ENCODE results near the gene TMEM209.

TMEM209 gene

DNA sequence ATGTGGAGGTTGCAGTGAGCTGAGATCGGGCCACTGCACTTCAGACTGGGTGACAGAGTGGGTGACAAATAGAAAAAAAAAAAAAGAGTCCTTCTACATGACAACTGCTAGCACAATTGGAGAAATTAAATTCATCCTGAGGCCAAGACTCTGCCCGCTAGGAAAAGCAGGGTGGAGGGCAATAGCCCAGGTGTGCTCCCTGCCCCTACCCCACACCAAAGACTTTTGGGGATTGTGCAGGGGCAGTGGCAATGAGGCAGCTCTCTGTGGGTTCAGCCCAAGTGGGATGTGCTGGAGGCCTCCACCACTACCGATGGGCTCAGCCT, 61.3 kb downstream of the TMEM209 start:
- Histone ChIP-seq H3K4me1 (peaks cover 10% of the 10 kb centered on the region), H3K27me3 (no peaks in the 10 kb centered on the region), H3K4me3 (ENCODE audit: low read depth, low read length) (no peak overlapping the region), H3K9me3 (no peaks in the 10 kb centered on the region), H3K36me3 (peaks cover 3% of the 10 kb centered on the region; the same call in 1 of the 2 replicates)
- TF ChIP-seq, protein P1, sequence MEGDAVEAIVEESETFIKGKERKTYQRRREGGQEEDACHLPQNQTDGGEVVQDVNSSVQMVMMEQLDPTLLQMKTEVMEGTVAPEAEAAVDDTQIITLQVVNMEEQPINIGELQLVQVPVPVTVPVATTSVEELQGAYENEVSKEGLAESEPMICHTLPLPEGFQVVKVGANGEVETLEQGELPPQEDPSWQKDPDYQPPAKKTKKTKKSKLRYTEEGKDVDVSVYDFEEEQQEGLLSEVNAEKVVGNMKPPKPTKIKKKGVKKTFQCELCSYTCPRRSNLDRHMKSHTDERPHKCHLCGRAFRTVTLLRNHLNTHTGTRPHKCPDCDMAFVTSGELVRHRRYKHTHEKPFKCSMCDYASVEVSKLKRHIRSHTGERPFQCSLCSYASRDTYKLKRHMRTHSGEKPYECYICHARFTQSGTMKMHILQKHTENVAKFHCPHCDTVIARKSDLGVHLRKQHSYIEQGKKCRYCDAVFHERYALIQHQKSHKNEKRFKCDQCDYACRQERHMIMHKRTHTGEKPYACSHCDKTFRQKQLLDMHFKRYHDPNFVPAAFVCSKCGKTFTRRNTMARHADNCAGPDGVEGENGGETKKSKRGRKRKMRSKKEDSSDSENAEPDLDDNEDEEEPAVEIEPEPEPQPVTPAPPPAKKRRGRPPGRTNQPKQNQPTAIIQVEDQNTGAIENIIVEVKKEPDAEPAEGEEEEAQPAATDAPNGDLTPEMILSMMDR (IDR thresholded peaks at IDR 0.05; ENCODE audit: low read depth, low read length) = no peak
- no peak for DNase-seq

DNA sequence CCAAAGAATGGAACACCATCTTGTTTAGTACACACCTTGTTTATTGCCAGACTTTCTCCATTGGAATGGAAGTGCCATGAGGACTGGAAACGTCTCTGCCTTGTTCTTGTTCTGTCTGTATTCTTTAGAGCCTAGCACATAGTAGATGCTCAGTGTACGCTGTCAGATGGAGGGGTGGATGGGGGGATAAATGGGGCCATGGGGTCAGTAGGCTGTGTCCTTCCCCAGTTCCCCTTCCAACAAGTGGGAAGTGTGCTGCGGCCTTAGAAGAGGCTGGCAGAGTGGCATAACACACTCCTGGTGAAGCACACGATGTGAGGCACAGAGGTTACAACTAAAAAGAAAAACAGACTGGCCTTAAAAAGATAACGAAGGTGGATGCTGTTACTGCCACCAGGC, 61.9 kb downstream of the TMEM209 start:
- H3K27me3 ChIP-seq = no peaks in the 10 kb centered on the region

DNA sequence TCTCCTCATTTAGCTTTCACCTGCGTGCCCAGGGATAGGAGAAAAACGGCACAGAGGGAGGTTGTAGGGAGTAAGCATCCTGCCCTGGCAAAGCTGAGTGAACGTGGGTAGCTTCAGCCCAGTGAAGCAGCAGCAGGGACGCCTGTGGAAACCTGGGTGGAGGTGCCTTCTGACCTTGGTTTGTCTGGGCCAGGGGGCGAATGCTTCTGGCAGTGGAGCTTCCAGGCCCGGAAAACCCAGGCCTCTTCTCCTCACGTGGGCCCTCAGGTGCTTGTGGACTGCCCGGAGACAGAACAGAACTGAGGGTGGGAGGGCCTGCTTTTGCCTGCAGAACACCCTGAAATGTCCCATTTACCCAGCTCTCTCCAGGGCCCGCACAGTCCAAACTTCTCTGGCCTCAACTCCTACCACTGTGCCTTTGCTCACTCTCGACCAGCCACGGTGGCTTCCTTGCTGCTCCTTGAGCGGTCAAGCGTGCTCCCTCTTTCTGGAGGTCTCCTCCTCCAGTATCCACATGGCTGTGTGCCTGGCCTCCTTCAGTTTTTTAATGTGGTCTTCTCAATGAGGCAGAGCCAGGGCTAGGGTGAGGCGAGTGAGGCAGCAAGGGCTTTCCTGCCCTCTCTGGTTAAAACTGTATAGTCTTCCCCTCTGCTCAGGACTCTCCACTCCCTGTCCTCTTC, 62.4 kb downstream of the TMEM209 start:
- no peaks in the 10 kb centered on the region for H3K27me3 ChIP-seq

More for the DNA sequence above, 61.9 kb downstream of the TMEM209 start:
- Histone ChIP-seq H3K4me3 (ENCODE audit: low read depth, low read length) (no peak overlapping the region), H3K4me1 (peaks cover 10% of the 10 kb centered on the region), H3K9me3 (no peaks in the 10 kb centered on the region), H3K36me3 (peaks cover 3% of the 10 kb centered on the region; the same call in 1 of the 2 replicates)
- no peak for DNase-seq
- TF ChIP-seq, protein P1 (IDR thresholded peaks at IDR 0.05; ENCODE audit: low read depth, low read length) = no peak

DNA sequence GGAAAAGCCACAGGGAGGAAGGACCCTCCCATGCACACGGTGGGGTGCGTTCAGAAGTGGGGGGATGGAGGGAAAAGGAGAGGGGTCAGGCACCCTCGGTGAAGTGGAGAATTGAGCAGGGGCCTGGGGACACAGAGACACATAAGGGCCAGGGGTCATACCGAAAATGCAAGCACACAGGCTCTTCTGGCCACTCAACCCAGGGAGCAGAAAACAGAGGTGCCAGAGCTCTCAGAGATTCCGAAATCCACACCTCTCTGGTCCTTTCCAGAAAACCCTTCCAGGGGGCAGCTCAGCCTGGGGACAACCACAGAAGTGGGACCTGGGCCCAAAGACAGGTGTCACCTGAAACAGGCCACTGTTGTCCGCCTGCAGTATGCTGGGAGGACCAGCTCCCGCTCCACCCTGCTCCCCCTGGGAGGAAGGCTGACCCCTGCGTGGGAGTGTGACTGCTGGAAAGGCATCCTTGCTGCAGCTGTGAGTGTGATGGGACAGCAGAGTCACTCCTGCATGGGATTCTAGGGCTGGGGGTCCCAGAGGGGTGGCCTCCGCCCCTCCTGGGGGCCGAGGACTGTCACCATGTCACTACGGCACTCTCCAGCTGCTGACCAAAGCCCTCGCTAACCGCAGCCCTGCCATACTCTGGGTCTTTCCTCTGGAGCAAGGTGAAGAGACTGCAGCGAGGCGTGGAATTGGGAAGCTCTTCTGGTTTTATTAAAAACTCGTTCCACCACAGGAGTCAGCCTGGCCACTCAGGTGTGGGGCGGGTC, 63.1 kb downstream of the TMEM209 start:
- Histone ChIP-seq H3K27me3 (no peaks in the 10 kb centered on the region), H3K9me3 (no peaks in the 10 kb centered on the region), H3K4me3 (ENCODE audit: low read depth, low read length) (peak overlapping the region; percentile 35), H3K36me3 (peaks cover 6% of the 10 kb centered on the region), H3K4me1 (peaks cover 10% of the 10 kb centered on the region)
- DNase-seq = no peak
- TF ChIP-seq, protein P1 (IDR thresholded peaks at IDR 0.05; ENCODE audit: low read depth, low read length) = no peak

More for the DNA sequence above, 62.4 kb downstream of the TMEM209 start:
- no peaks in the 10 kb centered on the region for H3K9me3 ChIP-seq
- H3K36me3 ChIP-seq = peaks cover 3% of the 10 kb centered on the region
- H3K4me3 ChIP-seq (ENCODE audit: low read depth, low read length) = no peak overlapping the region
- TF ChIP-seq, protein P1 (IDR thresholded peaks at IDR 0.05; ENCODE audit: low read depth, low read length) = no peak
- H3K4me1 ChIP-seq = peaks cover 10% of the 10 kb centered on the region
- DNase-seq = no peak

DNA sequence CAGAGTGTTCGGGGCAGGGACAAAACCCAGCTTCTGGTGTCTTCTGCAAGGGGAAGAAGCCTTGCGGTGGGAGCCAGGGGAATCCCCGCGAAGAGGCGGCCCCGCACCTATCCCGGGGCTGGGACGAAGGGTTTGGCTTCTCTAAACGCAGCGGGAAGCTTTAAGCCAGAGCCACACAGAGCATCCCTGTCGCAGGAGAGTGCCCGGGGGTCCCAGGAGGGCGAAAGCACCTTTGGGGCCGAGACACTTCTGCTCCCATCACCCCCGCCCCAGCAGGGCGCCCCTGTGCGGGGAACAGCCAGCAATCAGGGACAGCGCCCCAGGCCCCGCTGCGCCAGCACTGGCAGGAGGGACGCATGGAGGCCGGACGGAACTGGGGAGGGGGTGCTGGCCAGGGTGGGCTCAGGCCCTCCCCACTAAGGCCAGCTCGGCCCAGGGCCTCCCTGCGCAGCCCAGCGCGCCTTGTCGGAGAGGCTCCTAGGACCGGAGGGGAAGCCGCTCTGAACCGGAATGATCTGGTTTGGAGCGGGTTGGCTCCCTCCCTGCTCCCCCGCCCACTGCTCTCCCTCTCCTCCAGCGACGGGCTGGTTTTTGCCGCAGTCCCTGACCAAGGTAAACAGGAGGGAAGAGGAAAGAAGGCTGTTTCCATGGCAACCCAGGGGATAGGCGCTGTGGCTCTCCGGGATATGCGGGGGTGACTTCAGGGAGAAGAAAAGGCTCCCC, 63.9 kb downstream of the TMEM209 start:
- Histone ChIP-seq H3K9me3 (no peaks in the 10 kb centered on the region), H3K27me3 (no peaks in the 10 kb centered on the region), H3K36me3 (peaks cover 7% of the 10 kb centered on the region), H3K4me1 (peaks cover 10% of the 10 kb centered on the region), H3K4me3 (ENCODE audit: low read depth, low read length) (peak overlapping the region; percentile 35)
- peak; percentile 64 for DNase-seq
- TF ChIP-seq, protein P1 (IDR thresholded peaks at IDR 0.05; ENCODE audit: low read depth, low read length) = no peak
